Ishikawa (cell line): ENCODE results near the gene SOX6.

Source experiments
- CEBPB ChIP-seq: IDR thresholded peaks from 2 replicates; pipeline ENCODE4 v1.6.1; 2012
- CREB1 ChIP-seq: IDR thresholded peaks from 2 replicates; pipeline ENCODE4 v1.6.1; 2012; ENCODE audit warnings: low read depth
- EGR1 ChIP-seq: IDR thresholded peaks from 2 replicates; pipeline ENCODE4 v1.6.1; 2012
- EP300 ChIP-seq: IDR thresholded peaks from 2 replicates; pipeline ENCODE4 v1.6.1; 2012; ENCODE audit warnings: borderline replicate concordance
- NFIC ChIP-seq: IDR thresholded peaks from 2 replicates; pipeline ENCODE4 v1.6.1; 2012
- RAD21 ChIP-seq: IDR thresholded peaks from 2 replicates; pipeline ENCODE4 v1.6.1; 2012; ENCODE audit warnings: low read depth
- TAF1 ChIP-seq: IDR thresholded peaks from 2 replicates; pipeline ENCODE4 v1.6.1; 2012; ENCODE audit warnings: low read depth, mild to moderate bottlenecking
- TCF12 ChIP-seq: IDR thresholded peaks from 2 replicates; pipeline ENCODE4 v1.6.1; 2012; ENCODE audit warnings: low read depth
- TEAD4 ChIP-seq: IDR thresholded peaks from 2 replicates; pipeline ENCODE4 v1.6.1; 2012
- YY1 ChIP-seq: IDR thresholded peaks from 2 replicates; pipeline ENCODE4 v1.6.1; 2012; ENCODE audit warnings: low read depth
- TF ChIP-seq, protein P1 (sequence below): IDR thresholded peaks from 2 replicates; pipeline ENCODE4 v1.6.1; 2012
- TF ChIP-seq, protein P2 (sequence below): IDR thresholded peaks from 2 replicates; pipeline ENCODE4 v1.6.1; 2012; ENCODE audit warnings: low read depth, mild to moderate bottlenecking
- TF ChIP-seq, protein P3 (sequence below): IDR thresholded peaks from 2 replicates; pipeline ENCODE4 v1.6.1; 2012

- TF ChIP-seq, protein P1, sequence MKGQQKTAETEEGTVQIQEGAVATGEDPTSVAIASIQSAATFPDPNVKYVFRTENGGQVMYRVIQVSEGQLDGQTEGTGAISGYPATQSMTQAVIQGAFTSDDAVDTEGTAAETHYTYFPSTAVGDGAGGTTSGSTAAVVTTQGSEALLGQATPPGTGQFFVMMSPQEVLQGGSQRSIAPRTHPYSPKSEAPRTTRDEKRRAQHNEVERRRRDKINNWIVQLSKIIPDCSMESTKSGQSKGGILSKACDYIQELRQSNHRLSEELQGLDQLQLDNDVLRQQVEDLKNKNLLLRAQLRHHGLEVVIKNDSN: no peak
- TF ChIP-seq CEBPB (no peak), EP300 (no peak), RAD21 (no peak), NFIC (no peak), CREB1 (no peak), EGR1 (no peak), TAF1 (no peak), TEAD4 (no peak), TCF12 (no peak), YY1 (no peak)
- TF ChIP-seq, protein P2, sequence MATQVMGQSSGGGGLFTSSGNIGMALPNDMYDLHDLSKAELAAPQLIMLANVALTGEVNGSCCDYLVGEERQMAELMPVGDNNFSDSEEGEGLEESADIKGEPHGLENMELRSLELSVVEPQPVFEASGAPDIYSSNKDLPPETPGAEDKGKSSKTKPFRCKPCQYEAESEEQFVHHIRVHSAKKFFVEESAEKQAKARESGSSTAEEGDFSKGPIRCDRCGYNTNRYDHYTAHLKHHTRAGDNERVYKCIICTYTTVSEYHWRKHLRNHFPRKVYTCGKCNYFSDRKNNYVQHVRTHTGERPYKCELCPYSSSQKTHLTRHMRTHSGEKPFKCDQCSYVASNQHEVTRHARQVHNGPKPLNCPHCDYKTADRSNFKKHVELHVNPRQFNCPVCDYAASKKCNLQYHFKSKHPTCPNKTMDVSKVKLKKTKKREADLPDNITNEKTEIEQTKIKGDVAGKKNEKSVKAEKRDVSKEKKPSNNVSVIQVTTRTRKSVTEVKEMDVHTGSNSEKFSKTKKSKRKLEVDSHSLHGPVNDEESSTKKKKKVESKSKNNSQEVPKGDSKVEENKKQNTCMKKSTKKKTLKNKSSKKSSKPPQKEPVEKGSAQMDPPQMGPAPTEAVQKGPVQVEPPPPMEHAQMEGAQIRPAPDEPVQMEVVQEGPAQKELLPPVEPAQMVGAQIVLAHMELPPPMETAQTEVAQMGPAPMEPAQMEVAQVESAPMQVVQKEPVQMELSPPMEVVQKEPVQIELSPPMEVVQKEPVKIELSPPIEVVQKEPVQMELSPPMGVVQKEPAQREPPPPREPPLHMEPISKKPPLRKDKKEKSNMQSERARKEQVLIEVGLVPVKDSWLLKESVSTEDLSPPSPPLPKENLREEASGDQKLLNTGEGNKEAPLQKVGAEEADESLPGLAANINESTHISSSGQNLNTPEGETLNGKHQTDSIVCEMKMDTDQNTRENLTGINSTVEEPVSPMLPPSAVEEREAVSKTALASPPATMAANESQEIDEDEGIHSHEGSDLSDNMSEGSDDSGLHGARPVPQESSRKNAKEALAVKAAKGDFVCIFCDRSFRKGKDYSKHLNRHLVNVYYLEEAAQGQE: no peak
- TF ChIP-seq, protein P3, sequence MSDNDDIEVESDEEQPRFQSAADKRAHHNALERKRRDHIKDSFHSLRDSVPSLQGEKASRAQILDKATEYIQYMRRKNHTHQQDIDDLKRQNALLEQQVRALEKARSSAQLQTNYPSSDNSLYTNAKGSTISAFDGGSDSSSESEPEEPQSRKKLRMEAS: no peak
These were observed 171.8 kb downstream of the SOX6 start for GRCh38 chr11:16184588-16184987.
